MCF 10A (cell line): ENCODE results near the gene VPS45. TPM values are rescaled to one million over a fixed set of nuclear protein-coding genes. Genes with fewer than 3 reads are reported as not detected.

Source experiments
- BruUV-seq: library from RNA; stranded (reverse); fragments of 400-500 nt; replicated peaks from 2 replicates; lab custom pipeline; 2021; lab: Mats Ljungman, UMichigan
- CTCF ChIA-PET: fragments of 300-600 bp; sonication (Branson Sonifier 250); formaldehyde crosslinking; extraction: SDS; loops from one replicate; lab custom pipeline; 2021; ENCODE audit warnings: antibody characterized with exemption, inconsistent platforms; lab: Yijun Ruan, JAX
- POLR2A ChIA-PET: fragments of 300-600, 350-650 bp; sonication (Branson Sonifier 250); formaldehyde crosslinking; extraction: SDS; loops from one replicate; lab custom pipeline; 2020; ENCODE audit warnings: antibody characterized with exemption, inconsistent platforms; lab: Yijun Ruan, JAX
- DNase-seq: peaks from one replicate; pipeline ENCODE4 v3.0.0-alpha.2; 2018; ENCODE audit not compliant: unreplicated experiment
- H3K27ac Mint-ChIP-seq: one replicate; pipeline ENCODE4 v1.8.0; 2022; ENCODE audit warnings: mild to moderate bottlenecking, low read depth, mixed read lengths; ENCODE audit not compliant: unreplicated experiment
- H3K27me3 Mint-ChIP-seq: one replicate; pipeline ENCODE4 v1.8.0; 2022; ENCODE audit warnings: mixed read lengths; ENCODE audit not compliant: insufficient read depth, unreplicated experiment
- H3K36me3 Mint-ChIP-seq: one replicate; pipeline ENCODE4 v1.8.0; 2022; ENCODE audit warnings: mild to moderate bottlenecking, moderate library complexity, mixed read lengths; ENCODE audit not compliant: insufficient read depth, unreplicated experiment
- H3K4me1 Mint-ChIP-seq: one replicate; pipeline ENCODE4 v1.8.0; 2022; ENCODE audit warnings: mixed read lengths; ENCODE audit not compliant: insufficient read depth, unreplicated experiment
- H3K4me3 Mint-ChIP-seq: one replicate; pipeline ENCODE4 v1.8.0; 2022; ENCODE audit warnings: mild to moderate bottlenecking, moderate library complexity, mixed read lengths; ENCODE audit not compliant: unreplicated experiment
- H3K9me3 Mint-ChIP-seq: one replicate; pipeline ENCODE4 v1.8.0; 2022; ENCODE audit warnings: mixed read lengths; ENCODE audit not compliant: unreplicated experiment
- intact Hi-C: fragments of 100-400 bp; cut with micrococcal nuclease; formaldehyde crosslinking; loops from 2 replicates; pipeline ENCODE4 v1.14.1; 2022
- total RNA-seq: library from RNA; stranded (reverse); gene quantifications from 2 replicates; pipeline ENCODE4 v1.2.3, GENCODE V29; 2022
- TF ChIP-seq, protein P1 (sequence below): fragments of 200-600 bp; IDR thresholded peaks from one replicate; pipeline ENCODE4 v1.8.0; 2022; ENCODE audit warnings: antibody characterized with exemption, mild to moderate bottlenecking; ENCODE audit not compliant: unreplicated experiment

The VPS45 gene
- total RNA-seq, 1 experiment from 2014 or later = 35.1 TPM

- H3K9me3 Mint-ChIP-seq = no peaks in the 10 kb centered on the region
- peaks cover 6% of the 10 kb centered on the region for H3K4me1 Mint-ChIP-seq
- POLR2A ChIA-PET = interaction anchor here (0.6 to 1.2 kb wide), 5 partner anchors 13 to 213 kb away, joined by 3 to 4 read pairs (median 3); no protein-coding TSS in a partner anchor
- TF ChIP-seq, protein P1, sequence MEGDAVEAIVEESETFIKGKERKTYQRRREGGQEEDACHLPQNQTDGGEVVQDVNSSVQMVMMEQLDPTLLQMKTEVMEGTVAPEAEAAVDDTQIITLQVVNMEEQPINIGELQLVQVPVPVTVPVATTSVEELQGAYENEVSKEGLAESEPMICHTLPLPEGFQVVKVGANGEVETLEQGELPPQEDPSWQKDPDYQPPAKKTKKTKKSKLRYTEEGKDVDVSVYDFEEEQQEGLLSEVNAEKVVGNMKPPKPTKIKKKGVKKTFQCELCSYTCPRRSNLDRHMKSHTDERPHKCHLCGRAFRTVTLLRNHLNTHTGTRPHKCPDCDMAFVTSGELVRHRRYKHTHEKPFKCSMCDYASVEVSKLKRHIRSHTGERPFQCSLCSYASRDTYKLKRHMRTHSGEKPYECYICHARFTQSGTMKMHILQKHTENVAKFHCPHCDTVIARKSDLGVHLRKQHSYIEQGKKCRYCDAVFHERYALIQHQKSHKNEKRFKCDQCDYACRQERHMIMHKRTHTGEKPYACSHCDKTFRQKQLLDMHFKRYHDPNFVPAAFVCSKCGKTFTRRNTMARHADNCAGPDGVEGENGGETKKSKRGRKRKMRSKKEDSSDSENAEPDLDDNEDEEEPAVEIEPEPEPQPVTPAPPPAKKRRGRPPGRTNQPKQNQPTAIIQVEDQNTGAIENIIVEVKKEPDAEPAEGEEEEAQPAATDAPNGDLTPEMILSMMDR = no peak
- intact Hi-C loops = no loop called here
- H3K36me3 Mint-ChIP-seq = no peaks in the 10 kb centered on the region
- H3K4me3 Mint-ChIP-seq = peak overlapping the region; percentile 62
- no peak overlapping the region for H3K27ac Mint-ChIP-seq
- CTCF ChIA-PET = interaction anchor here (0.6 to 1.9 kb wide), 3 partner anchors 15 to 769 kb away, joined by 3 to 9 read pairs (median 3); no protein-coding TSS in a partner anchor
- DNase-seq = no peak
- BruUV-seq = no TSS peak
- H3K27me3 Mint-ChIP-seq = no peaks in the 10 kb centered on the region
These were observed 82.8 kb downstream of the VPS45 start for GRCh38 chr1:150150133-150151021.

DNA sequence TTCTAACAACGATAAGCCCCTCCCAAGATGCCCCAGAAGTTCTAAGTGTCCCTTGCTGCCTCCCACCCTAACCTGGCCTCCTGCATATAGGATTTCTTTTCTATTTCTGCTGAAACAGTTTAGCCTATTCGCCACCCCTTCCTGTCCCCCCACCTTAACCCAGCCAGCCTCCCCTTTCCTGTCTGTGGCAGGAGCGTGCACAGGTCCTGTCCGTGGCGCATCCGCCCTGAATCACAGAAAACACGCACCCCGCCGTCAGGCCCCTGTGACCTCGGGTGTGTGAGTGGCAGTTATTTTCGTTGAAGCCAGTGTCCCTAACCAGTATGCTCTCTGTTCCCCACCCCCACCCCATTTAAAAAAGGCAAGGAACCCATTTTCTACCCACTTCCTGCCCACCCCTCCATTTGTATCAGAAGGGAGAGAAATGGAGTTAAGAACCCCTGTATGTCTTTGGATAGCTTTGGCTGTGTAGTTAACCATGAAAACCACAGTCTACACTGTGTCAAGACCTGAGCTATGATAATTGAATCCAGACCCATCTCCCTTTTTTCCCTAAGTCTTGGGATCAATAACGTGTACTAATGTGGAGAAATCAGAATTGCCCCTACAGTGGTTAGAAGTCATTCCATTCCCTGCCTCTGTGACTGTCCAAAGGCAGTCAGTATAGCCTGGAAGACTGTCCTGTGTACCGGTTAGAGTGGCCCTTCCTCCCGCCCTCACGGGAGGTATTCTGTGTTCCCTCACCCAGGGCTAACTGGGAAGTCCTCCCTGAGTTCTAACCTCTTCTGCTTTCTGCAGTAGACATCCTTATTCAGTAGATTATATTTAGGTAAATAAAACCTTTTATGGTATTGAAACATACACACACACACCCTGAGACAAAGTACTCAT is 84.0 kb downstream of the VPS45 start:
- H3K9me3 Mint-ChIP-seq = no peaks in the 10 kb centered on the region
- peak overlapping the region; percentile 56 for H3K4me3 Mint-ChIP-seq
- TF ChIP-seq, protein P1 = no peak
- H3K27me3 Mint-ChIP-seq = no peaks in the 10 kb centered on the region
- H3K4me1 Mint-ChIP-seq = peaks cover 6% of the 10 kb centered on the region
- H3K27ac Mint-ChIP-seq = peak overlapping the region; percentile 2
- BruUV-seq = no TSS peak
- DNase-seq = no peak
- intact Hi-C loops = no loop called here
- POLR2A ChIA-PET = interaction anchor here (0.7 to 2.0 kb wide), 3 partner anchors 11 to 83 kb away, joined by 3 to 7 read pairs (median 4); no protein-coding TSS in a partner anchor
- CTCF ChIA-PET = interaction anchor here (1.0 to 2.5 kb wide), 3 partner anchors 10 to 36 kb away, joined by 3 to 13 read pairs (median 5); no protein-coding TSS in a partner anchor
- H3K36me3 Mint-ChIP-seq = no peaks in the 10 kb centered on the region

GRCh38 chr1:150152182-150152536 is 84.6 kb downstream of the VPS45 start:
- BruUV-seq = no TSS peak
- TF ChIP-seq, protein P1 = no peak
- Mint-ChIP-seq H3K4me3 (no peak overlapping the region), H3K9me3 (no peaks in the 10 kb centered on the region), H3K36me3 (no peaks in the 10 kb centered on the region), H3K27ac (peak overlapping the region; percentile 2), H3K27me3 (no peaks in the 10 kb centered on the region), H3K4me1 (peaks cover 6% of the 10 kb centered on the region)
- ChIA-PET POLR2A (interaction anchor here (1.5 to 2.0 kb wide), 2 partner anchors 11 to 84 kb away, joined by 4 to 7 read pairs; no protein-coding TSS in a partner anchor), CTCF (interaction anchor here (1.0 to 2.5 kb wide), 5 partner anchors 10 to 79 kb away, joined by 3 to 13 read pairs (median 5); no protein-coding TSS in a partner anchor)
- intact Hi-C loops = no loop called here
- no peak for DNase-seq
